GM23338 (cell line): ENCODE data around the gene LDLRAD3. TPM values are rescaled to one million over a fixed set of nuclear protein-coding genes. Genes with fewer than 3 reads are reported as not detected.

Experiments
- ATAC-seq: fragments of 200-7000 bp; cut with Tn5 transposase; 3 replicates; pipeline ENCODE4 v1.9.1; 2020
- DNase-seq: peaks from one replicate; pipeline ENCODE4 v3.0.0-alpha.2; 2015; ENCODE audit warnings: low spot score
- H2AFZ ChIP-seq: fragments of 200-600 bp; sonication (generic); 2 replicates; pipeline ENCODE4 v1.8.0; 2016; ENCODE audit warnings: antibody characterized with exemption, mild to moderate bottlenecking, moderate library complexity
- H3F3A ChIP-seq: fragments of 200-600 bp; sonication (generic); replicated peaks from 2 replicates; pipeline ENCODE4 v1.8.0; 2017; ENCODE audit warnings: antibody characterized with exemption, mixed run types, low read depth
- H3K27ac ChIP-seq: fragments of 200-600 bp; sonication (generic); 2 replicates; pipeline ENCODE4 v1.6.1; 2016; ENCODE audit warnings: low read depth
- H3K27me3 ChIP-seq: fragments of 200-600 bp; sonication (generic); 2 replicates; pipeline ENCODE4 v1.8.0; 2016; ENCODE audit warnings: mild to moderate bottlenecking, mixed run types, moderate library complexity; ENCODE audit not compliant: insufficient read depth
- H3K36me3 ChIP-seq: fragments of 200-600 bp; sonication (generic); 2 replicates; pipeline ENCODE4 v1.8.0; 2016; ENCODE audit warnings: mild to moderate bottlenecking; ENCODE audit not compliant: insufficient read depth
- H3K4me1 ChIP-seq: fragments of 200-600 bp; sonication (generic); 2 replicates; pipeline ENCODE4 v1.8.0; 2016; ENCODE audit warnings: mild to moderate bottlenecking, moderate library complexity; ENCODE audit not compliant: insufficient read depth
- H3K4me2 ChIP-seq: fragments of 200-600 bp; sonication (generic); 2 replicates; pipeline ENCODE4 v1.7.1; 2017; ENCODE audit warnings: mixed run types
- H3K4me3 ChIP-seq: fragments of 200-600 bp; sonication (generic); 2 replicates; pipeline ENCODE4 v1.6.1; 2016; ENCODE audit warnings: mixed run types
- H3K79me2 ChIP-seq: fragments of 200-600 bp; sonication (generic); replicated peaks from 2 replicates; pipeline ENCODE4 v1.8.0; 2017; ENCODE audit warnings: mild to moderate bottlenecking; ENCODE audit not compliant: insufficient read depth
- H3K9me2 ChIP-seq: fragments of 200-600 bp; sonication (generic); 2 replicates; pipeline ENCODE4 v1.8.0; 2017; ENCODE audit not compliant: insufficient read depth
- H4K20me1 ChIP-seq: fragments of 200-600 bp; sonication (generic); replicated peaks from 2 replicates; pipeline ENCODE4 v1.8.0; 2017; ENCODE audit warnings: mild to moderate bottlenecking; ENCODE audit not compliant: insufficient read depth
- H3K27ac Mint-ChIP-seq: 2 replicates; pipeline ENCODE4 v1.8.0; 2020; ENCODE audit warnings: inconsistent platforms, mild to moderate bottlenecking, moderate library complexity, mixed read lengths
- H3K27me3 Mint-ChIP-seq: 3 replicates; pipeline ENCODE4 v1.8.0; 2022; ENCODE audit warnings: low read depth, mild to moderate bottlenecking, moderate library complexity, mixed read lengths, inconsistent platforms; ENCODE audit not compliant: insufficient read depth, poor library complexity
- H3K36me3 Mint-ChIP-seq: 3 replicates; pipeline ENCODE4 v1.8.0; 2021; ENCODE audit warnings: low read depth, mild to moderate bottlenecking, inconsistent platforms, moderate library complexity, mixed read lengths
- H3K4me1 Mint-ChIP-seq: 3 replicates; pipeline ENCODE4 v1.8.0; 2020; ENCODE audit warnings: mild to moderate bottlenecking, inconsistent platforms, mixed read lengths
- H3K4me3 Mint-ChIP-seq: 3 replicates; pipeline ENCODE4 v1.8.0; 2021; ENCODE audit warnings: moderate library complexity, mild to moderate bottlenecking, inconsistent platforms, mixed read lengths
- H3K9me3 Mint-ChIP-seq: 3 replicates; pipeline ENCODE4 v1.8.0; 2020; ENCODE audit warnings: moderate library complexity, mild to moderate bottlenecking, inconsistent platforms, mixed read lengths
- CREB1 ChIP-seq: fragments of 250-450 bp; sonication (Bioruptor Pico); IDR thresholded peaks from 2 replicates; pipeline ENCODE4 v1.5.0; 2020; ENCODE audit warnings: low read depth, mild to moderate bottlenecking, moderate library complexity
- CTCF ChIP-seq, 2 experiments: fragments of 200-600 bp in 1 of 2; sonication (generic) in 1 of 2; conservative IDR thresholded peaks; 2 replicates each; pipeline versions ENCODE4 v1.5.1 to v1.6.1; 2016 to 2017; ENCODE audit warnings: antibody characterized with exemption in 2 of 2, low read depth in 2 of 2, mild to moderate bottlenecking in 2 of 2, moderate library complexity in 1 of 2
- ETS1 ChIP-seq: IDR thresholded peaks from 2 replicates; pipeline ENCODE4 v1.6.1; 2016; ENCODE audit warnings: antibody characterized with exemption
- EZH2 ChIP-seq: fragments of 200-600 bp; sonication (generic); IDR thresholded peaks from one replicate; pipeline ENCODE4 v1.8.0; 2017; ENCODE audit warnings: antibody characterized with exemption, mild to moderate bottlenecking, low read depth; ENCODE audit not compliant: unreplicated experiment
- EZH2phosphoT487 ChIP-seq: fragments of 200-600 bp; sonication (generic); IDR thresholded peaks from one replicate; pipeline ENCODE4 v1.8.1; 2018; ENCODE audit warnings: antibody characterized with exemption; ENCODE audit not compliant: unreplicated experiment
- JUNB ChIP-seq: IDR thresholded peaks from one replicate; pipeline ENCODE4 v1.6.1; 2016; ENCODE audit warnings: antibody characterized with exemption; ENCODE audit not compliant: unreplicated experiment
- NANOG ChIP-seq: IDR thresholded peaks from 2 replicates; pipeline ENCODE4 v1.6.1; 2016; ENCODE audit warnings: antibody characterized with exemption, borderline replicate concordance
- POLR2AphosphoS5 ChIP-seq: IDR thresholded peaks from 2 replicates; pipeline ENCODE4 v1.6.1; 2016; ENCODE audit warnings: antibody characterized with exemption, low read depth
- REST ChIP-seq: IDR thresholded peaks from one replicate; pipeline ENCODE4 v1.6.1; 2018; ENCODE audit warnings: antibody characterized with exemption; ENCODE audit not compliant: unreplicated experiment
- STAT1 ChIP-seq: IDR thresholded peaks from one replicate; pipeline ENCODE4 v1.6.1; 2016; ENCODE audit warnings: antibody characterized with exemption; ENCODE audit not compliant: unreplicated experiment
- ZNF114 ChIP-seq: fragments of 250-450 bp; sonication (Bioruptor Pico); IDR thresholded peaks from 2 replicates; pipeline ENCODE4 v1.5.0; 2020; ENCODE audit warnings: mild to moderate bottlenecking, moderate library complexity
- ZNF331 ChIP-seq: fragments of 250-450 bp; sonication (Bioruptor Pico); IDR thresholded peaks from 2 replicates; pipeline ENCODE4 v1.5.0; 2020; ENCODE audit warnings: low read depth, mild to moderate bottlenecking, moderate library complexity
- ZNF462 ChIP-seq: fragments of 250-450 bp; sonication (Bioruptor Pico); IDR thresholded peaks from 2 replicates; pipeline ENCODE4 v1.5.0; 2020; ENCODE audit warnings: mild to moderate bottlenecking, moderate library complexity
- polyA plus RNA-seq: library from polyadenylated mRNA; unstranded; fragments of >200 nt; fragmentation: Nextera tagmentation; extraction: Ambion mirVana; gene quantifications from 2 replicates; pipeline ENCODE4 v1.2.1, GENCODE V29; 2016
- total RNA-seq: library from RNA; depleted of rRNA; stranded (reverse); fragments of >200 nt; shearing (Covaris generic); gene quantifications from 2 replicates; pipeline ENCODE4 v1.2.3, GENCODE V29; 2014

LDLRAD3 gene
- total and polyA plus RNA-seq, 2 experiments from 2014 or later = 8.5 to 19.4 TPM

GRCh38 chr11:36146437-36146836 lies 202.6 kb downstream of the LDLRAD3 start:
- no peak overlapping the region for H3K4me3 ChIP-seq
- no peaks in the 10 kb centered on the region for H3K27me3 ChIP-seq
- no peaks in the 10 kb centered on the region for H3K36me3 ChIP-seq
- peaks cover 33% of the 10 kb centered on the region for H3K36me3 Mint-ChIP-seq
- H3K9me2 ChIP-seq = peaks cover 3% of the 10 kb centered on the region; the same call in 1 of the 2 replicates
- DNase-seq = no peak
- no peak overlapping the region for H3K4me3 Mint-ChIP-seq
- no peak overlapping the region for H3K27ac Mint-ChIP-seq
- H3K27me3 Mint-ChIP-seq = peaks cover 5% of the 10 kb centered on the region
- no peaks in the 10 kb centered on the region for H3F3A ChIP-seq
- H3K79me2 ChIP-seq = no peaks in the 10 kb centered on the region
- no peaks in the 10 kb centered on the region; the same call in 1 of the 2 replicates for H4K20me1 ChIP-seq
- peaks cover 21% of the 10 kb centered on the region for H3K4me1 Mint-ChIP-seq
- H3K4me1 ChIP-seq = peaks cover 18% of the 10 kb centered on the region
- H2AFZ ChIP-seq = no peak overlapping the region
- H3K27ac ChIP-seq = no peak overlapping the region
- no peak overlapping the region for H3K4me2 ChIP-seq
- no peak for ATAC-seq
- peaks cover 15% of the 10 kb centered on the region for H3K9me3 Mint-ChIP-seq
- TF ChIP-seq ZNF114 (CRISPR knock-in tag) (no peak), CREB1 (no peak), POLR2AphosphoS5 (no peak), CTCF (conservative IDR thresholded peaks at IDR 0.05; ENCODE audit: low read depth in 2 of 2) (no peak), ETS1 (no peak), EZH2 (no peak), NANOG (no peak), REST (no peak), EZH2phosphoT487 (no peak), ZNF331 (no peak), ZNF462 (no peak), STAT1 (no peak), JUNB (no peak)
